ENCODE results near the gene DNAJC5. TPM values are rescaled to one million over a fixed set of nuclear protein-coding genes. Genes with fewer than 3 reads are reported as not detected.
"Not testable (repeated sequence)": the region's sequence is repeated elsewhere in the genome, so short reads cannot be mapped to it uniquely, and the experiment has no call there.

DNAJC5 gene
- total RNA-seq, 1 donor from 2014 or later = 25.5 TPM

DNA sequence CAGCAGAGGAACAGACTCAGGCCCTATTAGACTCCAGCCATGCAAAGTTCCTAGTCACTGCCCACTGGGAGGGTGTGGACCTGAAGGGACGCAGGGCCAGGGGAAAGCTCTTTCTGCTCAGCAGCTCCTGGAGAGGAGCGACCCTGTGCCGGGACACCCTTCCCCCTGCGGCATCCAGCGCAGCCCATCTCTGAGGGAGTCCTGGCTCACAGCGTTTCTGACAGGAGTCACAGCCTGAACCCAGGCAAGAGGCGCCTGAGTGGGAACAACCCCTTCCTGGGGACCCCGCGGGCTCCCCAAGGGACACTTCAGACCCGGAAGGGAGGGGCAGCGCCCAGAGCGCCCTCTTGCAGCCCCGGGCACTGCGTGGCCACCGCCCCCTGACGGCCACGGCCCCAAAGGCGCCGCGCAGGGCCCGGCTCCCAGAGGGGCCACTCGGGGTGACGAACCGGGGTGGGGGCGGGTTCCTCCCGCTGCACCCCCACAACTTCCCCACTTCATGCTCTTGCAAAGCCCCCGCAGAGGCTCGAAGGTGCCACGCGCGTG lies 60.4 kb downstream of the DNAJC5 start:
- DNase-seq (ENCODE audit: low spot score) = peak; percentile 42

DNA sequence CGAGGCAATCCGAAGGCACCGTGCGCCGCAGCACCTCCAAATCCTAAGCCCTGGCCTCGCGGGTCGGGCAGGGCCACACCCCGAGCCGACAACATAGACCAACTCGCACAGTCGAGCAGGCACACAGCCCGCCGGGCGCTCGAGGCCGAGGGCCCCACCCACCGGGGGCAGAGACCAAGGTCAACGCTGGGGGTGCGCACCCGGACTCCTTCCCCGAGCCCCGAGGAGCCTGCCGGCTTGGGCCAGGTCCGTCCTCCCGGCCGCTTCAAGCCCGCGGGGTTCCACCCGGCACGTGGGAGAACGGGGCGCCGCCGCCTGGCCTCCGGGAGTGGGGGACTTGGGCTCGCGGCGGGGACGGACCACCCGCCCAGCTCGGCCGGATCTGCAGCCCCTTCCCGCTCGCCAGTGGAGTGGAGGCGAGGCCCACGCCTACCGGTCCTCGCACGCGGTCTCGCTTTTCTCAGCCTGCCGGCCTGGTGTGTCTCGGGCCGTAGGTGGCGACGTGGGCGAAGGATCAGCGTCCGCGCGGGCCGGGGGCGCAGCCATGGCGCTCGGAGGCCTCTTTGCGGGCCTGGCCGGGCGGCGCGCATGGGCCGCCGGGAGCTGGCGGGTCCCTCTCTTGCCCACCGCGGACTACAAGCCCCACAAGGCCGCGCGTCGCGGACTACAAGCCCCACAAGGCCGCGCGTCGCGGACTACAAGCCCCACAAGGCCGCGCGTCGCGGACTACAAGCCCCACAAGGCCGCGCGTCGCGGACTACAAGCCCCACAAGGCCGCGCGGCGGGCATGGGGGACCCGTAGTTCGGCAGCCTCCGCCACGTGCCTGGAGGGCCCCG lies 61.1 kb downstream of the DNAJC5 start, which contains the start of gene UCKL1:
Gene UCKL1 (minus strand): TSS at position 590 of the 837 bp plus-strand sequence. CDS start 44 bp downstream, at position 546.
- peak; percentile 90 for DNase-seq (ENCODE audit: low spot score)

DNA sequence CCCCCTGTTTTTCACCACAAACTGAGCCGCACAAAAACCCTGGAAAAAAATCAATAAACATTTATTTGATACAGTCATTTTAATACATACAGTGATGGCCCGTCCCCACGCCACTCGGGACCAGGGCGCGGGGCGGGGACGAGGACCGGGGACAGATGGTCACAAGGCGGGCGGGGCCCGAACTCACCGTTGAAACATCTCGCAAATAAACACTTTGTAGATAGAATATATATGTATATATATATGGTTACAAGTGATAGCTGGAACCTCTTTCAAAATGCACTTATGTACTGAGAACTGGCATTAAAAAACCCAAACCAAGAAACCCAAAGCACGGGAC lies 61.7 kb downstream of the DNAJC5 start:
- no peak for DNase-seq (ENCODE audit: low spot score)

DNA sequence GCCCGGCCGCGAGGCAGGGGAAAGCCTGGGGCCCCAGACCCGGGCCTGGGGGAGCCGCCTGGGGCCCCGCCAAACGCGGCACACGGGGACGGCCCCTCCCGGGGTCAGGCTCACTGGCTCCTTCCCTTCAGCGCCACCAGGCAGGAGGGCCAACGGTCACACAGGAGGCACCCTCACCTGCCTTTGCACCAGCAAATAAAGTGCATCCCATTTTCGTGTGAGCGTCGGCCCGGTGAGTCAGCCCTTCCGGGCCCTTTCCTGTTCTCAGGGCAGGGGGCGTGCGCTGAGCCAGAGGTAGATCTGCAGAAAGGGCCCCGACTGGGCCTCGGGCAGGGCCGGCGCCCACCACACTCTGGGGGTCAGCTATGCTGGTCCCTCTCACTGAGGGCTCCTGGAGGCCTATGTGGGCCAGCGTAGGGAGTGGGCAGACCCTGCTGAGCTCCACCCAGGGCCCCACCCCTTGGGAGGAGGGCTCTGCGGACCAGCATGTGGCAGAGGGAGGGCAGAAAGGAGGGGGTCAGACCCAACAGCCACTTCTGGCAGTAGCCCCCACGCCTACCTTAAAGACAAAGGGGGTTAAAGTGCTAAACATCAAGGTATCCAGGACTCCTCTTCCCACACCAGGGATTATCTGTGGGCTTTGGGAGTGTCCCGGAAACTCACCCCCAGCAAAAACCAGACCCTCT lies 62.2 kb downstream of the DNAJC5 start:
- peak; percentile 83 for DNase-seq (ENCODE audit: low spot score)

GRCh38 chr20:63957690-63958441 lies 62.9 kb downstream of the DNAJC5 start:
- DNase-seq (ENCODE audit: low spot score) = peak; percentile 46

- no peak for DNase-seq (ENCODE audit: low spot score)
These were observed 63.5 kb downstream of the DNAJC5 start for GRCh38 chr20:63958471-63958870.

- no peak for DNase-seq (ENCODE audit: low spot score)
These were observed 64.2 kb downstream of the DNAJC5 start for GRCh38 chr20:63958964-63959698.

- DNase-seq (ENCODE audit: low spot score) = no peak
These were observed 64.8 kb downstream of the DNAJC5 start for GRCh38 chr20:63959699-63960075.

DNA sequence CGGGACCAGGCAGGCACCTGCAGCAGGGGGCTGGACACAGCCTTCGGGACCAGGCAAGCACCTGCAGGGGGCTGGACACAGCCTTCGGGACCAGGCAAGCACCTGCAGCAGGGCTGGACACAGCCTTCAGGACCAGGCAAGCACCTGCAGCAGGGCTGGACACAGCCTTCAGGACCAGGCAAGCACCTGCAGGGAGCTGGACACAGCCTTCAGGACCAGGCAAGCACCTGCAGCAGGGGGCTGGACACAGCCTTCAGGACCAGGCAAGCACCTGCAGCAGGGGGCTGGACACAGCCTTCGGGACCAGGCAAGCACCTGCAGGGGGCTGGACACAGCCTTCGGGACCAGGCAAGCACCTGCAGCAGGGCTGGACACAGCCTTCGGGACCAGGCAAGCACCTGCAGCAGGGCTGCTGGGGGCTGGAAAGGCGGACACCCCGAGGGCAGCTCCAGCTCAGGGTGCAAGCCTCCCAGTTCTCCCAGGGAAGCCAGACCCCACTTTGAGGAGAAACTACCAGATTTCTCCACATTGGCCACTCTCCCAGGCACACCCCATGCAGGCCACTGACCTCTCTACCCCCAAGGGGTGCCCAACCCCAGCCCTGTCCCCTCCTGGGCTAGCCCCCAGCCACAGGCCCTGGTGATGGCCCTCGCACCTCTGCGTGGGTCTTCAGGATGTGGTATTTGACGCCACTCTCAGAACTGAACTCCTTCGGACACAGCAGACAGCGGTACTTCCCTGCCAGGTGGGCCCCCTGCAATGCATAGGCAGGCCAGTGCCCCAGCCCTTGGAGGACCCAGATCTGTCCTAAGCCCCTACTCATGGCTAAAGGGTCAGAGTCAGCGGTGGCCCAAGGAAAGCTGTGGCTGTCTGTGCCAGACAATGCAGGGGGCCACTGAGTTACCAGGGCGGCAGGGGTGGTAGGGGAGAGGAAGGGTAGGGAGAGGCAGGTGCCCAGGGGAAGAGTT lies 66.0 kb downstream of the DNAJC5 start:
- DNase-seq (ENCODE audit: low spot score) = not testable (repeated sequence)

DNA sequence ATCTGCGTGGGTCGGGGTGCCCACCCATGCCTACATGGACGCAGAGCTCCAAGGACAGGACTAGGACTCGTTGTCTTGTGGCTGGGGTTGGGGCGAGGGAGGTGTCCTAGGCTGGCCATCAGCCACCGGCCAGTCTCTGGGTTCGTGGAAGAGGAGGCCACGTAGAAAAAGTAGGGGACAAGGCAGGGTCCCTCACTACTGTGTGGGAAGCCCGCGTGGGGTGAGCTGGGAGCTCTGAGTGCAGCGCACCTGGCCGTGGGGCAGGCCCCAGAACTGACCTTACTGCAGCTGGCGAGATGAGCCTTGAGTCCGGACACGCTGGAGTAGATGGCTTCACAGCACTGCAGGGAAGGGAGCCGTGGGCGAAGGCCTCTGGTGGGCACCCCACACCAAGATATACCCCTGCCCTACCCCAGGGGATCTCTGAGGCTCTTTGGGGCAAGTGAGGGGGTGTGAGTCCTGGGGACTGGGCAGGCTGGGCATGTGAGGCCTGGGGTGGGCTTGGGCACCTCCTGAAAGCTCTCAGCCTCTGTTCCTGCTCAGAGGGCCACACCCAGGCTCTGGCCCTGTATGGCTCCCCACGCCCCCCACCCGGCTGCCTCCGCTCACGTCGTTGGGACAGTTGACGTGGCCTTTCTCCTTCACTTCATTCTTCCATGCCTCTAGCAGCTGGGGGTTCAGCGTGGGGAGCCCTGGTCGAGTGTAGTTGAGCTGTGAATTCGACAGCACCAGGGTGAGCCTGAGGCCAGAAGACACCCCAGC lies 66.9 kb downstream of the DNAJC5 start:
- DNase-seq (ENCODE audit: low spot score) = no peak

GRCh38 chr20:63962426-63963347 lies 67.8 kb downstream of the DNAJC5 start:
- no peak for DNase-seq (ENCODE audit: low spot score)

GRCh38 chr20:63963348-63963741 lies 68.4 kb downstream of the DNAJC5 start:
- no peak for DNase-seq (ENCODE audit: low spot score)

- DNase-seq (ENCODE audit: low spot score) = no peak
These were observed 68.9 kb downstream of the DNAJC5 start for GRCh38 chr20:63963784-63964301.

DNA sequence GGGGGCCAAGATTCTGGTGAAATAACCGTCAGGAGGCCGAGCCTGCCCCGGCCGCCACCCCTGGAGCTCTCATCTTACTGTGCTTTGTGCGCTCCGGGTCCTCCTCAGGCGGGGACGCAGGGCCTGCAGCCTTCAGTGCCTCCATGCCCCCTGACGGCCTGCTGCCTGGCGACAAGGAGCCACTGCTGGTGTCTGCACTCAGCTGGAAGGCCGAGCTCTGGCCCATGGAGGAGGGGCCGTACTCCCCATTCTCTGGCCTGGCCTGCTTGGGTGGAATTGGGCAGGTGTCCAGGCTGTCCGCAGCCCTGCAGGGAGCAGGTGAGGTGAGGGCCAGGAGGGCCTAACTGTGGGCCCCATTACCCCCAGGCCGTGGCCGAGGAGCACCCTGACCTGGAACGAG lies 69.5 kb downstream of the DNAJC5 start:
- no peak for DNase-seq (ENCODE audit: low spot score)

GRCh38 chr20:63966172-63966943 lies 71.4 kb downstream of the DNAJC5 start:
- no peak for DNase-seq (ENCODE audit: low spot score)

GRCh38 chr20:63966944-63967322 lies 72.0 kb downstream of the DNAJC5 start:
- no peak for DNase-seq (ENCODE audit: low spot score)

All from umbilical cord (tissue), 2 donors.